GM21619 (cell line): ENCODE data around the gene PPHLN1.
A peak's percentile ranks its signal among the peaks of the same experiment; 100 is the strongest.
"Not testable (repeated sequence)": the region's sequence is repeated elsewhere in the genome, so short reads cannot be mapped to it uniquely, and the experiment has no call there.

ENCODE experiments used
- ATAC-seq: cut with Tn5 transposase; IDR thresholded peaks from one replicate; pipeline ENCODE4 v1.9.1; 2021; ENCODE audit not compliant: unreplicated experiment

Gene PPHLN1

GRCh38 chr12:42364692-42365091 lies 38.7 kb downstream of the PPHLN1 start:
- no peak for ATAC-seq

GRCh38 chr12:42365486-42365885 lies 39.5 kb downstream of the PPHLN1 start:
- no peak for ATAC-seq

GRCh38 chr12:42370013-42370412 lies 44.0 kb downstream of the PPHLN1 start:
- no peak for ATAC-seq

GRCh38 chr12:42372154-42372791 lies 46.3 kb downstream of the PPHLN1 start:
- ATAC-seq: peak; percentile 78

- ATAC-seq: no peak
Observed at GRCh38 chr12:42373669-42374068, 47.7 kb downstream of the PPHLN1 start.

GRCh38 chr12:42380733-42381132 lies 54.8 kb downstream of the PPHLN1 start:
- no peak for ATAC-seq

- ATAC-seq: no peak
Observed at GRCh38 chr12:42382013-42382696, 56.2 kb downstream of the PPHLN1 start.

GRCh38 chr12:42385326-42385841 lies 59.4 kb downstream of the PPHLN1 start:
- no peak for ATAC-seq

- ATAC-seq: no peak
Observed at GRCh38 chr12:42386308-42386707, 60.3 kb downstream of the PPHLN1 start.

GRCh38 chr12:42388086-42388485 lies 62.1 kb downstream of the PPHLN1 start:
- ATAC-seq: not testable (repeated sequence)

GRCh38 chr12:42394429-42394828 lies 68.5 kb downstream of the PPHLN1 start:
- no peak for ATAC-seq

GRCh38 chr12:42396473-42397259 lies 70.7 kb downstream of the PPHLN1 start:
- no peak for ATAC-seq

- ATAC-seq: no peak
Observed at GRCh38 chr12:42402821-42403411, 76.9 kb downstream of the PPHLN1 start.

- ATAC-seq: no peak
Observed at GRCh38 chr12:42407306-42407705, 81.3 kb downstream of the PPHLN1 start.

- no peak for ATAC-seq
Observed at GRCh38 chr12:42409471-42409870, 83.5 kb downstream of the PPHLN1 start.

GRCh38 chr12:42410340-42410739 lies 84.4 kb downstream of the PPHLN1 start:
- no peak for ATAC-seq

- ATAC-seq: no peak
Observed at GRCh38 chr12:42420395-42420794, 94.4 kb downstream of the PPHLN1 start.

GRCh38 chr12:42421844-42422779 lies 96.1 kb downstream of the PPHLN1 start:
- ATAC-seq: peak; percentile 88

GRCh38 chr12:42422785-42423184 lies 96.8 kb downstream of the PPHLN1 start:
- no peak for ATAC-seq

GRCh38 chr12:42426746-42427145 lies 100.8 kb downstream of the PPHLN1 start:
- no peak for ATAC-seq
